H9 (cell line): Measurements from ENCODE around the gene AGK. TPM values are rescaled to one million over a fixed set of nuclear protein-coding genes. Genes with fewer than 3 reads are reported as not detected.

Experiments
- DNase-seq: peaks from one replicate; pipeline ENCODE4 v3.0.0-alpha.2; 2017
- H2AFZ ChIP-seq: one replicate; pipeline ENCODE4 v1.6.1; 2013; ENCODE audit warnings: mild to moderate bottlenecking, low read length, control low read depth, moderate library complexity
- H2AK5ac ChIP-seq: 2 replicates; pipeline ENCODE4 v1.6.1; 2013; ENCODE audit warnings: low read length, control low read depth, mixed read lengths; ENCODE audit not compliant: insufficient read length
- H2BK120ac ChIP-seq: one replicate; pipeline ENCODE4 v1.6.1; 2013; ENCODE audit warnings: low read depth, mild to moderate bottlenecking, low read length, control low read depth, inconsistent platforms; ENCODE audit not compliant: poor library complexity, severe bottlenecking
- H2BK12ac ChIP-seq: 2 replicates; pipeline ENCODE4 v1.6.1; 2013; ENCODE audit warnings: low read length, control low read depth, mixed read lengths, low read depth; ENCODE audit not compliant: insufficient read length
- H2BK15ac ChIP-seq: 2 replicates; pipeline ENCODE4 v1.6.1; 2013; ENCODE audit warnings: low read depth, low read length, control low read depth
- H2BK20ac ChIP-seq: one replicate; pipeline ENCODE4 v1.6.1; 2013; ENCODE audit warnings: low read depth, mild to moderate bottlenecking, low read length, control low read depth, inconsistent platforms; ENCODE audit not compliant: poor library complexity, severe bottlenecking
- H2BK5ac ChIP-seq: 2 replicates; pipeline ENCODE4 v1.6.1; 2013; ENCODE audit warnings: low read length, control low read depth, mixed read lengths; ENCODE audit not compliant: insufficient read length
- H3K14ac ChIP-seq: 2 replicates; pipeline ENCODE4 v1.6.1; 2013; ENCODE audit warnings: low read length, control low read depth; ENCODE audit not compliant: insufficient read depth
- H3K18ac ChIP-seq: 2 replicates; pipeline ENCODE4 v1.6.1; 2013; ENCODE audit warnings: low read depth, mild to moderate bottlenecking, mixed read lengths, low read length, control low read depth; ENCODE audit not compliant: insufficient read length
- H3K23ac ChIP-seq: 2 replicates; pipeline ENCODE4 v1.6.1; 2013; ENCODE audit warnings: low read length, control low read depth, mixed read lengths, low read depth; ENCODE audit not compliant: insufficient read length
- H3K23me2 ChIP-seq: 2 replicates; pipeline ENCODE4 v1.6.1; 2013; ENCODE audit warnings: low read depth, mild to moderate bottlenecking, mixed read lengths, low read length, control low read depth; ENCODE audit not compliant: insufficient read length, poor library complexity, severe bottlenecking
- H3K27ac ChIP-seq: 2 replicates; pipeline ENCODE4 v1.5.1; 2013; ENCODE audit warnings: low read length, control low read depth, mixed read lengths, low read depth; ENCODE audit not compliant: insufficient read length
- H3K27me3 ChIP-seq: 2 replicates; pipeline ENCODE4 v1.6.1; 2013; ENCODE audit warnings: low read length, control low read depth, inconsistent platforms; ENCODE audit not compliant: insufficient read depth
- H3K4ac ChIP-seq: 2 replicates; pipeline ENCODE4 v1.6.1; 2013; ENCODE audit warnings: low read depth, mild to moderate bottlenecking, control low read depth, inconsistent platforms, low read length, moderate library complexity
- H3K4me1 ChIP-seq: 2 replicates; pipeline ENCODE4 v1.6.1; 2013; ENCODE audit warnings: low read length, control low read depth, inconsistent platforms; ENCODE audit not compliant: insufficient read depth
- H3K4me2 ChIP-seq: 2 replicates; pipeline ENCODE4 v1.6.1; 2013; ENCODE audit warnings: low read length, control low read depth, mixed read lengths; ENCODE audit not compliant: insufficient read length, insufficient read depth
- H3K56ac ChIP-seq: 2 replicates; pipeline ENCODE4 v1.6.1; 2013; ENCODE audit warnings: low read depth, mild to moderate bottlenecking, mixed read lengths, low read length, control low read depth; ENCODE audit not compliant: insufficient read length
- H3K79me1 ChIP-seq: 2 replicates; pipeline ENCODE4 v1.6.1; 2013; ENCODE audit warnings: low read depth, mild to moderate bottlenecking, moderate library complexity, low read length, control low read depth, inconsistent platforms; ENCODE audit not compliant: insufficient read depth, poor library complexity, severe bottlenecking
- H3K79me2 ChIP-seq: 2 replicates; pipeline ENCODE4 v1.6.1; 2013; ENCODE audit warnings: low read length, control low read depth, inconsistent platforms; ENCODE audit not compliant: insufficient read depth
- H3K9ac ChIP-seq: 2 replicates; pipeline ENCODE4 v1.6.1; 2013; ENCODE audit warnings: low read length, control low read depth, mixed read lengths; ENCODE audit not compliant: insufficient read length; ENCODE audit errors: extremely low read depth
- H3K9me3 ChIP-seq: one replicate; pipeline ENCODE4 v1.6.1; 2013; ENCODE audit warnings: low read depth, low read length, inconsistent platforms; ENCODE audit not compliant: control insufficient read depth
- H3T11ph ChIP-seq: one replicate; pipeline ENCODE4 v1.6.1; 2013; ENCODE audit warnings: mild to moderate bottlenecking, low read length, control low read depth, inconsistent platforms
- H4K20me1 ChIP-seq: one replicate; pipeline ENCODE4 v1.6.1; 2013; ENCODE audit not compliant: control insufficient read depth, insufficient read length, insufficient read depth
- H4K5ac ChIP-seq: 2 replicates; pipeline ENCODE4 v1.6.1; 2013; ENCODE audit warnings: low read depth, mild to moderate bottlenecking, mixed read lengths, low read length, control low read depth; ENCODE audit not compliant: insufficient read length
- H4K8ac ChIP-seq: replicated peaks from 2 replicates; pipeline ENCODE4 v1.6.1; 2013; ENCODE audit warnings: low read length, control low read depth, mixed read lengths, low read depth; ENCODE audit not compliant: insufficient read length
- H4K91ac ChIP-seq: 2 replicates; pipeline ENCODE4 v1.6.1; 2013; ENCODE audit warnings: low read depth, mild to moderate bottlenecking, moderate library complexity, mixed read lengths, low read length, control low read depth; ENCODE audit not compliant: insufficient read length
- H3K27ac Mint-ChIP-seq, 3 experiments: 2 replicates in 2 of 3; 3 replicates in 1 of 3; pipeline ENCODE4 v1.8.0; 2020 to 2021; ENCODE audit warnings: mixed read lengths in 3 of 3, mild to moderate bottlenecking in 1 of 3, moderate library complexity in 1 of 3
- H3K27me3 Mint-ChIP-seq: 2 replicates; pipeline ENCODE4 v1.8.0; 2021; ENCODE audit warnings: low read depth, mild to moderate bottlenecking, moderate library complexity, mixed read lengths
- H3K36me3 Mint-ChIP-seq, 3 experiments: 2 replicates in 2 of 3; 3 replicates in 1 of 3; pipeline ENCODE4 v1.8.0; 2020 to 2021; ENCODE audit warnings: low read depth in 3 of 3, mixed read lengths in 3 of 3; ENCODE audit not compliant: insufficient read depth in 1 of 3
- H3K4me1 Mint-ChIP-seq, 2 experiments: 2 replicates each; pipeline ENCODE4 v1.8.0; 2020; ENCODE audit warnings: mixed read lengths in 2 of 2
- H3K4me3 Mint-ChIP-seq, 2 experiments: 2 replicates in 1 of 2; 3 replicates in 1 of 2; pipeline ENCODE4 v1.8.0; 2020 to 2021; ENCODE audit warnings: mild to moderate bottlenecking in 2 of 2, mixed read lengths in 2 of 2, moderate library complexity in 1 of 2
- H3K9me3 Mint-ChIP-seq, 2 experiments: 2 replicates in 1 of 2; 3 replicates in 1 of 2; pipeline ENCODE4 v1.8.0; 2020; ENCODE audit warnings: mild to moderate bottlenecking in 2 of 2, mixed read lengths in 2 of 2, moderate library complexity in 1 of 2
- WGBS: extraction: QIAGEN DNeasy Blood & Tissue Kit; methylation state at CpG from one replicate; pipeline ENCODE4 v1.1.7; 2013; ENCODE audit warnings: missing lambda C conversion rate, low lambda C conversion rate, mixed read lengths; ENCODE audit not compliant: insufficient read length; ENCODE audit errors: extremely low coverage; 5-methylcytosine and 5-hydroxymethylcytosine counted together
- total RNA-seq: library from RNA; stranded (reverse); gene quantifications from 2 replicates; pipeline ENCODE4 v1.2.1, GENCODE V29; 2021
- TF ChIP-seq, protein P1 (sequence below): fragments of 200-600 bp; sonication (generic); conservative IDR thresholded peaks from 3 replicates; pipeline ENCODE4 v1.8.0; 2021; ENCODE audit warnings: antibody characterized with exemption, mild to moderate bottlenecking

AGK gene
- total RNA-seq, 1 experiment from 2014 or later: 35.1 TPM

DNA sequence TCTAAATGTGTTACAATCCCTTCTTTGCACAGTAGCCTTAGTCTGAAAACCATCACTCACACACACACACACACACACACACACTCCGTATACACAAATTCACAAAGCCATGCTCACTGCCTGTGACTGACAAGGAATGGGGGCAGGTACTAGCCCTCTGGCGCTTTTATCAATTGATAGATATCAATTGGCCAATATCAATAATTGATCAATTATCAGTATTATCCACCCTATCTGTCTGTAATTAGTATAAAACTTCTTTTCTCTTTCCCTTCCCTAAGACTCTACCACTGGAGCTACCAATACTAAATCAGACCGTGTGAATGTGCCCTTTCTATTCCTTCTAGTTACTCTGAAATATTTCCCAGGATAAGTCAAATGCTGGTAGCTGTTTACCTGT is 148.7 kb downstream of the AGK start:
- Histone ChIP-seq H3K9me3 (no peaks in the 10 kb centered on the region), H4K5ac (no peak overlapping the region), H3K23me2 (peaks cover 5% of the 10 kb centered on the region), H2BK5ac (no peak overlapping the region), H3K23ac (no peak overlapping the region), H3T11ph (no peak overlapping the region), H3K4ac (no peak overlapping the region), H3K14ac (no peak overlapping the region), H3K4me1 (peaks cover 4% of the 10 kb centered on the region), H4K8ac (no peak overlapping the region), H2BK12ac (no peak overlapping the region), H3K9ac (no peak overlapping the region), H4K91ac (no peak overlapping the region), H2AK5ac (no peak overlapping the region), H2AFZ (no peak overlapping the region), H3K79me1 (no peaks in the 10 kb centered on the region), H3K56ac (no peak overlapping the region), H4K20me1 (no peaks in the 10 kb centered on the region), H2BK120ac (no peak overlapping the region), H2BK15ac (no peak overlapping the region), H3K27me3 (peaks cover 2% of the 10 kb centered on the region; the same call in 1 of the 2 replicates), H3K18ac (no peak overlapping the region), H3K79me2 (no peaks in the 10 kb centered on the region), H3K27ac (no peak overlapping the region), H2BK20ac (no peak overlapping the region), H3K4me2 (no peak overlapping the region)
- whole genome bisulfite sequencing: no CpG with 5 or more reads among the region's 3 CpGs
- Mint-ChIP-seq H3K4me1 (peaks cover 68 to 71% of the 10 kb centered on the region in 2 experiments), H3K9me3 (no peaks in the 10 kb centered on the region), H3K4me3 (peak overlapping the region in 1 of 2 experiments; percentile 87; a peak in 2 of 5 replicates), H3K36me3 (0 out of 7 replicates have a peak, but pooled peaks cover 0 to 3% (median 0%) of the 10 kb centered on the region in 3 experiments), H3K27me3 (peaks cover 19% of the 10 kb centered on the region), H3K27ac (no peak overlapping the region; a peak in 1 of 7 replicates)
- no peak for DNase-seq
- TF ChIP-seq, protein P1, sequence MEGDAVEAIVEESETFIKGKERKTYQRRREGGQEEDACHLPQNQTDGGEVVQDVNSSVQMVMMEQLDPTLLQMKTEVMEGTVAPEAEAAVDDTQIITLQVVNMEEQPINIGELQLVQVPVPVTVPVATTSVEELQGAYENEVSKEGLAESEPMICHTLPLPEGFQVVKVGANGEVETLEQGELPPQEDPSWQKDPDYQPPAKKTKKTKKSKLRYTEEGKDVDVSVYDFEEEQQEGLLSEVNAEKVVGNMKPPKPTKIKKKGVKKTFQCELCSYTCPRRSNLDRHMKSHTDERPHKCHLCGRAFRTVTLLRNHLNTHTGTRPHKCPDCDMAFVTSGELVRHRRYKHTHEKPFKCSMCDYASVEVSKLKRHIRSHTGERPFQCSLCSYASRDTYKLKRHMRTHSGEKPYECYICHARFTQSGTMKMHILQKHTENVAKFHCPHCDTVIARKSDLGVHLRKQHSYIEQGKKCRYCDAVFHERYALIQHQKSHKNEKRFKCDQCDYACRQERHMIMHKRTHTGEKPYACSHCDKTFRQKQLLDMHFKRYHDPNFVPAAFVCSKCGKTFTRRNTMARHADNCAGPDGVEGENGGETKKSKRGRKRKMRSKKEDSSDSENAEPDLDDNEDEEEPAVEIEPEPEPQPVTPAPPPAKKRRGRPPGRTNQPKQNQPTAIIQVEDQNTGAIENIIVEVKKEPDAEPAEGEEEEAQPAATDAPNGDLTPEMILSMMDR: no peak
